Keratinocyte (primary cell): Measurements from ENCODE around the gene SLC13A5. TPM values are rescaled to one million over a fixed set of nuclear protein-coding genes. Genes with fewer than 3 reads are reported as not detected.

ENCODE experiments used
- DNase-seq: peaks from one replicate; pipeline ENCODE4 v3.0.0-alpha.2; 2011; ENCODE audit warnings: low read depth, missing footprints, low spot score
- FAIRE-seq: peaks from 2 replicates; lab custom pipeline; 2011; peaks lifted over from hg19 to GRCh38; lab: Jason Lieb, UNC
- H2AFZ ChIP-seq: 2 replicates; pipeline ENCODE4 v1.6.0; 2012; ENCODE audit warnings: low read length, control low read depth, inconsistent platforms; ENCODE audit not compliant: control insufficient read depth
- H3K27ac ChIP-seq: 2 replicates; pipeline ENCODE4 v1.5.1; 2011; ENCODE audit warnings: low read length; ENCODE audit not compliant: control insufficient read depth, insufficient read depth
- H3K27me3 ChIP-seq: 3 replicates; pipeline ENCODE4 v1.6.0; 2011; ENCODE audit warnings: low read length; ENCODE audit not compliant: control insufficient read depth, insufficient read depth; ENCODE audit errors: extremely low read depth
- H3K36me3 ChIP-seq, 2 experiments: 2 replicates in 1 of 2; 3 replicates in 1 of 2; pipeline ENCODE4 v1.5.1; 2011; ENCODE audit warnings: low read length in 2 of 2, mild to moderate bottlenecking in 1 of 2; ENCODE audit not compliant: control insufficient read depth in 2 of 2, insufficient read depth in 2 of 2; ENCODE audit errors: extremely low read depth in 1 of 2
- H3K4me1 ChIP-seq: 3 replicates; pipeline ENCODE4 v1.5.1; 2011; ENCODE audit warnings: low read length; ENCODE audit not compliant: control insufficient read depth, insufficient read depth; ENCODE audit errors: extremely low read depth
- H3K4me2 ChIP-seq: 3 replicates; pipeline ENCODE4 v1.6.0; 2011; ENCODE audit warnings: low read depth, low read length; ENCODE audit not compliant: control insufficient read depth, insufficient read depth; ENCODE audit errors: extremely low read depth
- H3K4me3 ChIP-seq, 3 experiments: fragments of 200-600 bp in 1 of 3; sonication (generic) in 1 of 3; 2 replicates in 2 of 3; 3 replicates in 1 of 3; pipeline ENCODE4 v1.5.1; 2011 to 2016; ENCODE audit warnings: low read length in 3 of 3, mild to moderate bottlenecking in 3 of 3, control low read depth in 2 of 3, inconsistent platforms in 1 of 3, low read depth in 1 of 3, mixed read lengths in 1 of 3, mixed run types in 1 of 3, moderate library complexity in 1 of 3; ENCODE audit not compliant: control insufficient read depth in 2 of 3, insufficient read depth in 2 of 3; ENCODE audit errors: extremely low read depth in 1 of 3
- H3K79me2 ChIP-seq: 2 replicates; pipeline ENCODE4 v1.6.0; 2012; ENCODE audit warnings: low read length; ENCODE audit not compliant: control insufficient read depth, insufficient read depth
- H3K9ac ChIP-seq: 3 replicates; pipeline ENCODE4 v1.6.0; 2011; ENCODE audit warnings: low read length; ENCODE audit not compliant: control insufficient read depth, insufficient read depth; ENCODE audit errors: extremely low read depth
- H3K9me1 ChIP-seq: 3 replicates; pipeline ENCODE4 v1.6.0; 2011; ENCODE audit warnings: low read length; ENCODE audit not compliant: control insufficient read depth, insufficient read depth; ENCODE audit errors: extremely low read depth
- H3K9me3 ChIP-seq: 2 replicates; pipeline ENCODE4 v1.5.1; 2012; ENCODE audit warnings: low read depth, low read length; ENCODE audit not compliant: control insufficient read depth
- H4K20me1 ChIP-seq: 3 replicates; pipeline ENCODE4 v1.6.0; 2011; ENCODE audit warnings: low read length; ENCODE audit not compliant: control insufficient read depth, insufficient read depth; ENCODE audit errors: extremely low read depth
- EZH2 ChIP-seq: IDR thresholded peaks from one replicate; pipeline ENCODE4 v1.6.1; 2012; ENCODE audit warnings: inconsistent platforms, mild to moderate bottlenecking, low read length, moderate library complexity
- dilution Hi-C: fragments of 300-500 bp; cut with MboI; formaldehyde crosslinking; loops from one replicate; pipeline ENCODE4 v1.7.0; 2020; ENCODE audit warnings: low sequenced_read_pairs; ENCODE audit not compliant: extremely low pct_ligation_motif_present
- polyA plus RNA-seq, 5 experiments: library from polyadenylated mRNA; depleted of rRNA in 3 of 5; stranded (reverse) in 3 of 5; stranded (forward) in 1 of 5; unstranded in 1 of 5; fragments of >200 nt; gene quantifications; 1 replicate in 1 of 5; 2 replicates in 3 of 5; 3 replicates in 1 of 5; pipeline versions ENCODE4 v1.2.1 to v1.2.3, GENCODE V29; 2011 to 2012; ENCODE audit warnings: missing spikeins in 2 of 5, low read depth in 1 of 5, low replicate concordance in 1 of 5
- TF ChIP-seq, protein P1 (sequence below), 3 experiments: IDR thresholded peaks in 1 of 3; conservative IDR thresholded peaks in 1 of 3; optimal IDR thresholded peaks in 1 of 3; 2 replicates in 2 of 3; 3 replicates in 1 of 3; pipeline versions ENCODE3 to v1.5.1; 2011; ENCODE audit warnings: low read length in 3 of 3, mild to moderate bottlenecking in 3 of 3, moderate library complexity in 2 of 3, control low read depth in 1 of 3, inconsistent platforms in 1 of 3; ENCODE audit not compliant: insufficient read depth in 2 of 3; ENCODE audit errors: extremely low read depth in 1 of 3

SLC13A5 gene
- polyA plus RNA-seq, 1 donor (not counting 4 experiments of a cell fraction or from before 2014, with no cell fraction given) = 0.14 TPM

DNA sequence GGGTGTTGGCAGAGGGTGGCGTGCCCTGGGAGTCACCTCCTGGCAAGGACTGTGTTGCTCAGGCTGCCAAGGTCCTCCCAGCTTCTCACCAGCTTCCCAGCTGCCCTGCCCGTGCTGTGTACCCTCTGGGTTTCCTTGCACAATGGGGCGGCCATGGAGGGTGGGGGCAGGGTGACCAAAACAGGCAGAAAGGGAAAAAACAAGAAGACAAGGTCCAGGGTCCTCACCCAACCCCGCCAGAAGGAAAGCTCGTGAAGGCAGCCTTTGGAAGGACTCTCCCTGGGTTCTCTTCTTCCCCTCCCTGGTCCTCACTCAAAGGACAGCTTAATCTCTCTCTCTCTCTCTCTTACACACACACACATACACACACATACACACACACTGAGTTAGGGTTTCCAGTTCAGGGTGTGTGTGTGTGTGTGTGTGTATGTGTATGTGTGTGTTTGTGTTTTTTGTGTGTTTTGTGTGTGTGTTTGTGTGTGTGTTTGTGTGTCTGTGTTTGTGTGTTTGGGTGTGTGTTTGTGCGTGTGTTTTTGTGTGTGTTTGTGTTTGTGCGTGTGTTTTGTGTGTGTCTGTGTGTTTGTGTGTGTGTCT, 2.0 kb downstream of the SLC13A5 start:
- Histone ChIP-seq H3K4me1 (peaks cover 23% of the 10 kb centered on the region), H3K36me3 (no peaks in the 10 kb centered on the region), H4K20me1 (no peaks in the 10 kb centered on the region), H3K9me1 (no peaks in the 10 kb centered on the region), H3K9me3 (no peaks in the 10 kb centered on the region), H3K9ac (peak overlapping the region; percentile 41), H2AFZ (peak overlapping the region; percentile 71), H3K27ac (no peak overlapping the region), H3K4me3 (no peak overlapping the region), H3K4me2 (peak overlapping the region; percentile 22), H3K79me2 (no peaks in the 10 kb centered on the region), H3K27me3 (peaks cover 6% of the 10 kb centered on the region)
- no peak for TF ChIP-seq EZH2
- TF ChIP-seq, protein P1, sequence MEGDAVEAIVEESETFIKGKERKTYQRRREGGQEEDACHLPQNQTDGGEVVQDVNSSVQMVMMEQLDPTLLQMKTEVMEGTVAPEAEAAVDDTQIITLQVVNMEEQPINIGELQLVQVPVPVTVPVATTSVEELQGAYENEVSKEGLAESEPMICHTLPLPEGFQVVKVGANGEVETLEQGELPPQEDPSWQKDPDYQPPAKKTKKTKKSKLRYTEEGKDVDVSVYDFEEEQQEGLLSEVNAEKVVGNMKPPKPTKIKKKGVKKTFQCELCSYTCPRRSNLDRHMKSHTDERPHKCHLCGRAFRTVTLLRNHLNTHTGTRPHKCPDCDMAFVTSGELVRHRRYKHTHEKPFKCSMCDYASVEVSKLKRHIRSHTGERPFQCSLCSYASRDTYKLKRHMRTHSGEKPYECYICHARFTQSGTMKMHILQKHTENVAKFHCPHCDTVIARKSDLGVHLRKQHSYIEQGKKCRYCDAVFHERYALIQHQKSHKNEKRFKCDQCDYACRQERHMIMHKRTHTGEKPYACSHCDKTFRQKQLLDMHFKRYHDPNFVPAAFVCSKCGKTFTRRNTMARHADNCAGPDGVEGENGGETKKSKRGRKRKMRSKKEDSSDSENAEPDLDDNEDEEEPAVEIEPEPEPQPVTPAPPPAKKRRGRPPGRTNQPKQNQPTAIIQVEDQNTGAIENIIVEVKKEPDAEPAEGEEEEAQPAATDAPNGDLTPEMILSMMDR (optimal IDR thresholded peaks at IDR 0.05 in 1 of 3, IDR thresholded peaks at IDR 0.05 in 1 of 3, conservative IDR thresholded peaks at IDR 0.05 in 1 of 3; ENCODE audit: extremely low read depth in 1 of 3, insufficient read depth in 2 of 3, low read length in 3 of 3) = peak in 1 of 3 experiments; percentile 1
- FAIRE-seq (peak; percentile 52), DNase-seq (no peak)
- dilution Hi-C loops = no loop called here

DNA sequence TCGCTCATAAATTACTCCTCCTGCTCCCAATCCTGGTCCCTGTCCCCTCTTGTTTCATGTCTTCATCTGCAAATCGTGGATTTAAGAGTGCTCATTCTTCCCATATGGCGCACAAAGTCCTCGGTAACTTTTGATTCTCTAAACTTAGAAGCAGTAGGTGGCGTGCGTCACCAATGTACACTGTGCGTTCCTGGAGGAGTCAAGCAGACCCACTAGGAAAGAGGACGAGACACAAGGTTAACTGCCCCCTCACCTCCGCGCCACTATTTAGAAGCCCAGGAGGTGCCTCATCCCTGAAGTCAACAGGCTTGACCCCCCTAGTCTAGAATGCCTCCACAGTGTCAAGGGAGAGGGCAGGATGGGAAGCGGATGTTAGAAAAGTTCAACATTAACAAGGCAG, 2.9 kb downstream of the SLC13A5 start:
- no peak overlapping the region for H2AFZ ChIP-seq
- no peaks in the 10 kb centered on the region for H3K79me2 ChIP-seq
- H3K4me1 ChIP-seq = peaks cover 23% of the 10 kb centered on the region
- no peak overlapping the region for H3K4me2 ChIP-seq
- no peak overlapping the region for H3K27ac ChIP-seq
- DNase-seq (no peak), FAIRE-seq (no peak)
- H3K4me3 ChIP-seq = no peak overlapping the region
- no peak for TF ChIP-seq EZH2
- TF ChIP-seq, protein P1 (optimal IDR thresholded peaks at IDR 0.05 in 1 of 3, IDR thresholded peaks at IDR 0.05 in 1 of 3, conservative IDR thresholded peaks at IDR 0.05 in 1 of 3; ENCODE audit: extremely low read depth in 1 of 3, insufficient read depth in 2 of 3, low read length in 3 of 3) = no peak
- H3K27me3 ChIP-seq = peaks cover 6% of the 10 kb centered on the region
- no peaks in the 10 kb centered on the region for H3K9me3 ChIP-seq
- dilution Hi-C loops = no loop called here
- no peaks in the 10 kb centered on the region for H3K36me3 ChIP-seq
- H4K20me1 ChIP-seq = no peaks in the 10 kb centered on the region
- no peaks in the 10 kb centered on the region for H3K9me1 ChIP-seq
- no peak overlapping the region for H3K9ac ChIP-seq
